ENCODE results near the gene FAS. TPM values are rescaled to one million over a fixed set of nuclear protein-coding genes. Genes with fewer than 3 reads are reported as not detected.
"Not testable (repeated sequence)": the region's sequence is repeated elsewhere in the genome, so short reads cannot be mapped to it uniquely, and the experiment has no call there.

The FAS gene
- total RNA-seq, 4 donors from 2014 or later = 15.0 to 27.5 (median 19.6) TPM

DNA sequence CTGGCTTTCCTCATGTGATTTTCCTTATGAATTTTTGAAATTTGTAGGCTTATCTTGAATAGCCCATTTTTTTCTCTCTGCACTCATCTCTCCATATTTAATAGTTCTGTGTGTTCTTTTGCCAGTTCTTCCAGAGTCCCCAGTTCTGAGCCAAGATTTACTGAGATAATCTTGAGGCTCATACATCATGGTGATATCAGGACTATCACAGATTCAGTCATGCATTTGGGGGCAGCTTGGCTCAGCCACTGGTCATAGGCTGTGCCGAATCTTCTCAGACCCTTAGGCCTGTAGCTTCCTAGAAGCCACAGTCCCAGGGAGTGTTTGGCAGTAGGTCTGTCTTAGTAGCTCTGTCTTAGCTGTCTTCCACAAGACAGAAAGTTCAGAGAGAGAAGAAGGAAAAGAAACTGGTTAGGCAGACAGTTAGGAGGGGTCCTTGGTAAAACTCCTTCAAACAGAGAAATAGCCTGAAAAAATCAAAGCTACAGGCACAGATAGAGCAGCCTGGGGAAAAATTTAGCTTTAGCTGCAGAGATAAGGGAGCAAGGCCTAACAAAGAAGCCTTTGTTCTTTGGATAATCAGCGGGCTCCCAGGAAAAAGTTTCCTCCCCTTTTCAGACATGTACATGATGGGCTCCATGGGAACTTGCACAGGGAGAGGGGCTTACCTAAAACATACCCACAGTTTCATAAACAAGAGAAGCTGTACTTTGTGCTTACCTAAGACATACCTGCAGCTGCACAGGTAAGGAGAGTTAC is 29.1 kb downstream of the FAS start:
- no peak overlapping the region for H3K4me3 ChIP-seq
- no peaks in the 10 kb centered on the region for H3K9me3 ChIP-seq
- H3K27ac ChIP-seq = no peak overlapping the region
- H3K4me1 ChIP-seq = no peaks in the 10 kb centered on the region
- ATAC-seq = no peak
- H3K27me3 ChIP-seq = no peaks in the 10 kb centered on the region
- TF ChIP-seq POLR2A (IDR thresholded peaks at IDR 0.05) (no peak), EP300 (IDR thresholded peaks at IDR 0.05) (no peak), POLR2AphosphoS5 (IDR thresholded peaks at IDR 0.05) (no peak), CTCF (IDR thresholded peaks at IDR 0.05) (no peak)
- H3K36me3 ChIP-seq = peaks cover 0 to 46% of the 10 kb centered on the region in 2 donors
- WGBS, 2 donors (ENCODE audit: low coverage in 1 of 2) = 80% methylated on average over 1 to 2 of the region's 2 CpGs

DNA sequence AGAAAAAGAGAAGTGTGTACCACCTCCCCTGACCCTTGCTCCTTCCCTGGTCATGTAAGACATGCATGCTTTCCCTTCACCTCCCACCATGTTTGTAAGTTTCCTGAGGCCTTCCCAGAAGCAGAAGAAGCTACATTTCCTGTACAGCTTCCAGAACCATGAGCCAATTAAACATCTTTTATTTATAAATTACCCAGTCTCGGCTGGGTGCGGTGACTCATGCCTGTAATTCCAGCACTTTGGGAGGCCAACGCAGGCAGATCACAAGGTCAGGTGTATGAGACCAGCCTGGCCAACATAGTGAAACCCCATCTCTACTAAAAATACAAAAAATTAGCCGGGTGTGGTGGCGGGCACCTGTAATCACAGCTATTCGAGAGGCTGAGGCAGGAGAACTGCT is 30.9 kb downstream of the FAS start:
- 10 to 60% methylated on average over 2 of the region's 6 CpGs for WGBS, 2 donors (ENCODE audit: low coverage in 1 of 2)
- H3K4me3 ChIP-seq, H3K9me3 ChIP-seq, H3K27me3 ChIP-seq, H3K27ac ChIP-seq, H3K4me1 ChIP-seq, ATAC-seq: not testable (repeated sequence)
- peaks cover 0 to 38% of the 10 kb centered on the region in 2 donors for H3K36me3 ChIP-seq

DNA sequence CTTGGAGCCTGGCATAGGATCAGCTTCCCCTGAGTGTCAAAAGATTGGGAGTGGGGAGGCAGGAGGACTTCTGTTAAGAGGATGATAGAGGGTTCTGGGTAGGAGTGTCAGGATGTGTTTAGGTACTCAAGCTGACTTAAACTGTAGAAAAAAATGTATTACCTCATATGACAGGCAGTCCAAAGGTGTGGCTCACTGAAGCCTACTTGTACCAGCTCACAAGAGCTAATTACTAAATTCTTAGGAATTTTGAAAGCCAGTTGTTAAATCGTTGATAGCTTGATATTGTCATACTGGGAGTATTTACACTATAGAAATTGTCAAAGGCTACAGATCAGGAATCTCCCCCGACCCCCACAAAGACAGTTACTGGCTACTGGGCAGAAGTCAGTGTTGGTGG is 32.1 kb downstream of the FAS start:
- no peak for TF ChIP-seq EP300 (IDR thresholded peaks at IDR 0.05)
- no peak for TF ChIP-seq POLR2A (IDR thresholded peaks at IDR 0.05)
- TF ChIP-seq CTCF (IDR thresholded peaks at IDR 0.05) = no peak
- TF ChIP-seq POLR2AphosphoS5 (IDR thresholded peaks at IDR 0.05) = no peak
- H3K27me3 ChIP-seq = no peaks in the 10 kb centered on the region
- peaks cover 0 to 35% of the 10 kb centered on the region in 2 donors for H3K36me3 ChIP-seq
- no peaks in the 10 kb centered on the region for H3K9me3 ChIP-seq
- no peak overlapping the region for H3K4me3 ChIP-seq
- 75 to 90% methylated on average over 2 of the region's 2 CpGs for whole genome bisulfite sequencing, 2 donors (ENCODE audit: low coverage in 1 of 2)
- H3K27ac ChIP-seq = no peak overlapping the region
- no peaks in the 10 kb centered on the region for H3K4me1 ChIP-seq
- no peak for ATAC-seq

DNA sequence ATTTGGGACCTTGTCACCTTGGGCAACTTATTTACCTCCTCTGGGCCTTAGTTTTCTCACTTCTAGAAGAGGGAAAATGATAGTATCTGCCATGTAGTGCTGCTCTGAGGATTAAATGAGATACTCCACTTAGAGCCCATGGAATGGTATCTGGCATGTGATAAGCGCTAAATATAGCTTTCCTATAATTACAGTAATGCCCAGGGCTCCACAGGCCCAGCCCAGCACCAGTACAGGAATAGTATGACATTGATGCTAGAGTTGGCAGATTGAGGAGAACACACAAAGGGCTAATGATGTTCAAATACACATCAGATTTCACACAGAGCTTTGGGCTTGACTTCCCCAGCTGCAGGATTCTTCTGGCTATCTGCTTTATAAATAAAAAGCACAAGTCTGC is 34.9 kb downstream of the FAS start:
- peaks cover 0 to 11% (median 2%) of the 10 kb centered on the region in 3 donors for H3K4me1 ChIP-seq
- no peak for TF ChIP-seq CTCF (IDR thresholded peaks at IDR 0.05)
- TF ChIP-seq POLR2A (IDR thresholded peaks at IDR 0.05) = no peak
- TF ChIP-seq POLR2AphosphoS5 (IDR thresholded peaks at IDR 0.05) = no peak
- no peak for TF ChIP-seq EP300 (IDR thresholded peaks at IDR 0.05)
- 86% methylated on average over 1 of the region's 1 CpG; no CpG with 5 or more reads in 1 of the 2 donors for WGBS, 2 donors (ENCODE audit: low coverage in 1 of 2)
- no peak overlapping the region for H3K4me3 ChIP-seq
- H3K27me3 ChIP-seq = no peaks in the 10 kb centered on the region
- ATAC-seq = no peak
- no peaks in the 10 kb centered on the region for H3K9me3 ChIP-seq
- peaks cover 0 to 8% of the 10 kb centered on the region in 2 donors for H3K36me3 ChIP-seq
- H3K27ac ChIP-seq = no peak overlapping the region

DNA sequence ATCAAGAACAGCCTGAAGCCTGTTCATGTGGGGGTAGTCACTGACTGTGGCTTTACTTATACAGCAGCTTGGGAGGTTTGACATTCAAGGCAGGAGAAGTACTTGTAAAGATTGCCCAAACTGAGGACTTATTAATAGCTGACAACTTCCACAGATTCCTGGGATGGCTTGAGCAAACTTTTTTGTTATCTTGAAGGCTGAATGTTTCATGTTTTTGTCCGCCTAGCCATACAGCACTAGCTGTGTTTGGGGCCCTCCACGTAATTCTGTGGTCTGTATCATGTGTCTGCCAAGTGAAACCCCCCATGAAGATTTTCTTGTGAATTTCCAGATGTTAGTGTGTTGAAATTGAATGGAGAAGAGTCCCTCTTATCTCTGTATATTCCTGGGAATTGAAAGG is 38.6 kb downstream of the FAS start:
- H3K4me3 ChIP-seq = no peak overlapping the region
- 71 to 100% methylated on average over 2 of the region's 2 CpGs for WGBS, 2 donors (ENCODE audit: low coverage in 1 of 2)
- TF ChIP-seq EP300 (IDR thresholded peaks at IDR 0.05) = no peak
- no peak for TF ChIP-seq POLR2A (IDR thresholded peaks at IDR 0.05)
- TF ChIP-seq POLR2AphosphoS5 (IDR thresholded peaks at IDR 0.05) = no peak
- TF ChIP-seq CTCF (IDR thresholded peaks at IDR 0.05) = no peak
- ATAC-seq = no peak
- peak overlapping the region in 1 of 4 donors; percentile 20 for H3K27ac ChIP-seq
- H3K4me1 ChIP-seq = peaks cover 8 to 36% (median 10%) of the 10 kb centered on the region in 3 donors
- no peaks in the 10 kb centered on the region for H3K36me3 ChIP-seq
- no peaks in the 10 kb centered on the region for H3K27me3 ChIP-seq
- H3K9me3 ChIP-seq = no peaks in the 10 kb centered on the region
